Left ventricle myocardium inferior (tissue), 1 donor: Measurements from ENCODE around the gene NDUFB5. TPM values are rescaled to one million over a fixed set of nuclear protein-coding genes. Genes with fewer than 3 reads are reported as not detected.

Experiments used
- DNase-seq: peaks from one replicate; pipeline ENCODE4 v3.0.0-alpha.2; 2020
- H3K27ac ChIP-seq: fragments of 200-600 bp; replicated peaks from 2 replicates; pipeline ENCODE4 v1.8.0; 2021
- H3K27me3 ChIP-seq: fragments of 200-600 bp; 2 replicates; pipeline ENCODE4 v1.8.0; 2021; ENCODE audit warnings: low read depth
- H3K36me3 ChIP-seq: fragments of 200-600 bp; 2 replicates; pipeline ENCODE4 v1.8.0; 2021
- H3K4me1 ChIP-seq: fragments of 200-600 bp; 2 replicates; pipeline ENCODE4 v1.8.0; 2021
- H3K4me3 ChIP-seq: fragments of 200-600 bp; 2 replicates; pipeline ENCODE4 v1.8.0; 2021; ENCODE audit warnings: mild to moderate bottlenecking, moderate library complexity
- H3K9me3 ChIP-seq: fragments of 200-600 bp; replicated peaks from 2 replicates; pipeline ENCODE4 v1.8.0; 2021
- CTCF ChIP-seq: fragments of 200-600 bp; IDR thresholded peaks from 2 replicates; pipeline ENCODE4 v1.8.0; 2021; ENCODE audit warnings: antibody characterized with exemption, mild to moderate bottlenecking, borderline replicate concordance
- intact Hi-C: fragments of 100-400 bp; cut with micrococcal nuclease; formaldehyde crosslinking; loops from one replicate; pipeline ENCODE4 v1.11.0; 2022
- total RNA-seq: library from RNA; stranded (reverse); fragmentation: NEBNext Ultra II Directional; extraction: Animal tissue kit (Norgen Biotek cat#: 25700); gene quantifications from one replicate; pipeline ENCODE4 v1.2.1, GENCODE V29; 2021
- donor health status: DM: no; HTN: yes; CAD: no; lungs with severe emphysema.

The NDUFB5 gene
- total RNA-seq, 1 donor from 2014 or later: 365 TPM

- Histone ChIP-seq H3K27me3 (no peaks in the 10 kb centered on the region), H3K9me3 (no peaks in the 10 kb centered on the region), H3K27ac (peak overlapping the region; percentile 77), H3K36me3 (no peaks in the 10 kb centered on the region), H3K4me1 (peaks cover 98% of the 10 kb centered on the region), H3K4me3 (no peak overlapping the region)
- no peak for TF ChIP-seq CTCF
- no peak for DNase-seq
- intact Hi-C loops: no loop called here
Observed at GRCh38 chr3:179663093-179663492, 58.5 kb downstream of the NDUFB5 start.

GRCh38 chr3:179666030-179666429 is 61.4 kb downstream of the NDUFB5 start:
- H3K9me3 ChIP-seq: no peaks in the 10 kb centered on the region
- peak overlapping the region; percentile 14 for H3K4me3 ChIP-seq
- TF ChIP-seq CTCF: no peak
- intact Hi-C loops: no loop called here
- peaks cover 95% of the 10 kb centered on the region for H3K4me1 ChIP-seq
- H3K27ac ChIP-seq: peak overlapping the region; percentile 77
- no peak for DNase-seq
- no peaks in the 10 kb centered on the region for H3K27me3 ChIP-seq
- no peaks in the 10 kb centered on the region for H3K36me3 ChIP-seq

- peak; percentile 84 for DNase-seq
- Histone ChIP-seq H3K27ac (peak overlapping the region; percentile 77), H3K9me3 (no peaks in the 10 kb centered on the region), H3K4me3 (peak overlapping the region; percentile 14), H3K4me1 (peaks cover 94% of the 10 kb centered on the region), H3K36me3 (no peaks in the 10 kb centered on the region), H3K27me3 (no peaks in the 10 kb centered on the region)
- intact Hi-C loops: no loop called here
- TF ChIP-seq CTCF: no peak
Observed at GRCh38 chr3:179666436-179667035, 61.9 kb downstream of the NDUFB5 start.

GRCh38 chr3:179668429-179668828 is 63.8 kb downstream of the NDUFB5 start:
- no peaks in the 10 kb centered on the region for H3K36me3 ChIP-seq
- intact Hi-C loops: no loop called here
- no peak for TF ChIP-seq CTCF
- H3K4me1 ChIP-seq: peaks cover 94% of the 10 kb centered on the region
- H3K9me3 ChIP-seq: no peaks in the 10 kb centered on the region
- DNase-seq: no peak
- no peaks in the 10 kb centered on the region for H3K27me3 ChIP-seq
- H3K4me3 ChIP-seq: no peak overlapping the region
- H3K27ac ChIP-seq: peak overlapping the region; percentile 77

GRCh38 chr3:179670311-179670710 is 65.7 kb downstream of the NDUFB5 start:
- Histone ChIP-seq H3K9me3 (no peaks in the 10 kb centered on the region), H3K4me3 (no peak overlapping the region), H3K4me1 (peaks cover 86% of the 10 kb centered on the region), H3K27me3 (no peaks in the 10 kb centered on the region), H3K27ac (peak overlapping the region; percentile 37), H3K36me3 (no peaks in the 10 kb centered on the region)
- no peak for DNase-seq
- intact Hi-C loops: no loop called here
- TF ChIP-seq CTCF: no peak

GRCh38 chr3:179671309-179671708 is 66.7 kb downstream of the NDUFB5 start:
- H3K4me1 ChIP-seq: peaks cover 76% of the 10 kb centered on the region
- intact Hi-C loops: no loop called here
- TF ChIP-seq CTCF: no peak
- no peaks in the 10 kb centered on the region for H3K9me3 ChIP-seq
- peak overlapping the region; percentile 58 for H3K27ac ChIP-seq
- DNase-seq: no peak
- H3K4me3 ChIP-seq: peak overlapping the region; percentile 38
- H3K27me3 ChIP-seq: no peaks in the 10 kb centered on the region
- H3K36me3 ChIP-seq: no peaks in the 10 kb centered on the region
